ENCODE measurements around the gene JAKMIP1.

Gene JAKMIP1

GRCh38 chr4:5988086-5988845 is 212.1 kb downstream of the JAKMIP1 start:
- Histone ChIP-seq H3K36me3 (ENCODE audit: low read depth) (no peaks in the 10 kb centered on the region), H3K27ac (ENCODE audit: poor library complexity, severe bottlenecking) (no peak overlapping the region), H3K9me3 (ENCODE audit: severe bottlenecking) (peaks cover 5% of the 10 kb centered on the region), H3K4me1 (ENCODE audit: insufficient read depth, poor library complexity, severe bottlenecking) (no peaks in the 10 kb centered on the region), H3K27me3 (ENCODE audit: insufficient read depth, poor library complexity, severe bottlenecking) (no peaks in the 10 kb centered on the region), H3K4me3 (ENCODE audit: severe bottlenecking) (no peak overlapping the region)
- DNase-seq (ENCODE audit: low spot score) (no peak), ATAC-seq (ENCODE audit: low read depth) (peak; percentile 14; the same call in 2 of the 3 replicates)
- TF ChIP-seq, protein P1, sequence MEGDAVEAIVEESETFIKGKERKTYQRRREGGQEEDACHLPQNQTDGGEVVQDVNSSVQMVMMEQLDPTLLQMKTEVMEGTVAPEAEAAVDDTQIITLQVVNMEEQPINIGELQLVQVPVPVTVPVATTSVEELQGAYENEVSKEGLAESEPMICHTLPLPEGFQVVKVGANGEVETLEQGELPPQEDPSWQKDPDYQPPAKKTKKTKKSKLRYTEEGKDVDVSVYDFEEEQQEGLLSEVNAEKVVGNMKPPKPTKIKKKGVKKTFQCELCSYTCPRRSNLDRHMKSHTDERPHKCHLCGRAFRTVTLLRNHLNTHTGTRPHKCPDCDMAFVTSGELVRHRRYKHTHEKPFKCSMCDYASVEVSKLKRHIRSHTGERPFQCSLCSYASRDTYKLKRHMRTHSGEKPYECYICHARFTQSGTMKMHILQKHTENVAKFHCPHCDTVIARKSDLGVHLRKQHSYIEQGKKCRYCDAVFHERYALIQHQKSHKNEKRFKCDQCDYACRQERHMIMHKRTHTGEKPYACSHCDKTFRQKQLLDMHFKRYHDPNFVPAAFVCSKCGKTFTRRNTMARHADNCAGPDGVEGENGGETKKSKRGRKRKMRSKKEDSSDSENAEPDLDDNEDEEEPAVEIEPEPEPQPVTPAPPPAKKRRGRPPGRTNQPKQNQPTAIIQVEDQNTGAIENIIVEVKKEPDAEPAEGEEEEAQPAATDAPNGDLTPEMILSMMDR (IDR thresholded peaks at IDR 0.05; ENCODE audit: poor library complexity, severe bottlenecking), result no peak

DNA sequence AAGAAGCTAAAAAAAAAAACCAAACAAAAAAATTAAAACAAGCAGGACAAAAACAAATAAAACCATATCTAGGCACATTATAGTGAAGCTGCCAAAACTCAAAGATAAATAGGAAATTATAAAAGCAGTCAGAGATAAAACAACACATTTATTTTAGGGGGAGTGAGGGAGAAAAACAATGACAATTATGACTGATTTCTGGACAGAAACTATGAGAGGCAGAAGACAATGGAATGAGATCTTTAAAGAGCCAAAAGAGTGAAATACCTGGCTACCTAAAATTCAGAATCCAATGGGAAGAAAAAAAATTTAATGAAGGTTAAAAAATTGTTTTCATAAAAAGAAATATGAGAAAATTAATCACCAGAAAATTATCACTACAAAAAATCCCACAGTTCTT is 215.5 kb downstream of the JAKMIP1 start:
- H3K9me3 ChIP-seq (ENCODE audit: severe bottlenecking), result peaks cover 5% of the 10 kb centered on the region
- H3K27me3 ChIP-seq (ENCODE audit: insufficient read depth, poor library complexity, severe bottlenecking), result no peaks in the 10 kb centered on the region
- TF ChIP-seq, protein P1 (IDR thresholded peaks at IDR 0.05; ENCODE audit: poor library complexity, severe bottlenecking), result no peak
- no peak overlapping the region for H3K27ac ChIP-seq (ENCODE audit: poor library complexity, severe bottlenecking)
- H3K4me1 ChIP-seq (ENCODE audit: insufficient read depth, poor library complexity, severe bottlenecking), result no peaks in the 10 kb centered on the region
- no peak for DNase-seq (ENCODE audit: low spot score)
- ATAC-seq (ENCODE audit: low read depth), result no peak
- no peaks in the 10 kb centered on the region for H3K36me3 ChIP-seq (ENCODE audit: low read depth)
- no peak overlapping the region for H3K4me3 ChIP-seq (ENCODE audit: severe bottlenecking)

DNA sequence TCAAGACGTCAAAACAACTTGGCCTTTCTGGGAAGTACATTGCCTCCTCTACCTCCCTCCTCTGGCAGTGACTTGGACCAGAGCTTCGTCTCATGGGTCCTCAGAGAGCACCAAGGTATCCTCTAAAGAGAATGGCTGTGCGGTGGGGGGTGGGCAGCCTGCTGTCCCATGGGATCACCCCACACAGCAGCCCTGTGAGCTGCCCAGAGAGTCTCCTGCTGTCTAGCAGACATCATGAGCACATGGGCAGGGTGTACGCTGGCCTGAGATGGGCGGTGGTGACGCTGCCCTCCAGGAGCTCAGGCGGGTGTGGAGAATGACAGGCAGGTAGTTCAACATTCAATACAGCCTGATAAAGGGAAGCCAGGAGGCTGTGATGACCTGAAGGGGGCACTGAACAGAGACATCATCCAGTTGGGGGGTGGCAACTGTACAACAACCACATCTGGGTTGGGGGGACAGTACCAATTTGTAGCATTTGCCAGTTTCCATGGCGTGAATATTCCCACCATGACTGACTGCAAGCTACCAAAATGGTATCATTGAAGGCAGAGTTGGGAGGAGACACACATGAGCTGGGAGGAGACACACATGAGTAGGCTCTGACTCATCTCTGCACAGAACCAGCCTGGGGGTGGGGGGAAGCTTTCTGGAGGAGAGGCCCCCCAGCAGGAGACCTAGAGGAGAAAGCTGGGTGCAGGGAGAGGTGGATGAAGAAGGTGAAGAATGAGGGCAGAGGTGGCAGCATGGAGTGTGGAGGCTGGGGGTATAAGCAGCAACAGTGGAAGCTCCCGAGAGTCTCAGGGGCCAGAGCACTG is 218.0 kb downstream of the JAKMIP1 start:
- Histone ChIP-seq H3K27me3 (ENCODE audit: insufficient read depth, poor library complexity, severe bottlenecking) (peaks cover 15% of the 10 kb centered on the region), H3K27ac (ENCODE audit: poor library complexity, severe bottlenecking) (no peak overlapping the region), H3K4me3 (ENCODE audit: severe bottlenecking) (no peak overlapping the region), H3K9me3 (ENCODE audit: severe bottlenecking) (peaks cover 5% of the 10 kb centered on the region), H3K36me3 (ENCODE audit: low read depth) (no peaks in the 10 kb centered on the region), H3K4me1 (ENCODE audit: insufficient read depth, poor library complexity, severe bottlenecking) (no peaks in the 10 kb centered on the region)
- DNase-seq (ENCODE audit: low spot score) (peak; percentile 20), ATAC-seq (ENCODE audit: low read depth) (no peak)
- TF ChIP-seq, protein P1 (IDR thresholded peaks at IDR 0.05; ENCODE audit: poor library complexity, severe bottlenecking), result no peak

DNA sequence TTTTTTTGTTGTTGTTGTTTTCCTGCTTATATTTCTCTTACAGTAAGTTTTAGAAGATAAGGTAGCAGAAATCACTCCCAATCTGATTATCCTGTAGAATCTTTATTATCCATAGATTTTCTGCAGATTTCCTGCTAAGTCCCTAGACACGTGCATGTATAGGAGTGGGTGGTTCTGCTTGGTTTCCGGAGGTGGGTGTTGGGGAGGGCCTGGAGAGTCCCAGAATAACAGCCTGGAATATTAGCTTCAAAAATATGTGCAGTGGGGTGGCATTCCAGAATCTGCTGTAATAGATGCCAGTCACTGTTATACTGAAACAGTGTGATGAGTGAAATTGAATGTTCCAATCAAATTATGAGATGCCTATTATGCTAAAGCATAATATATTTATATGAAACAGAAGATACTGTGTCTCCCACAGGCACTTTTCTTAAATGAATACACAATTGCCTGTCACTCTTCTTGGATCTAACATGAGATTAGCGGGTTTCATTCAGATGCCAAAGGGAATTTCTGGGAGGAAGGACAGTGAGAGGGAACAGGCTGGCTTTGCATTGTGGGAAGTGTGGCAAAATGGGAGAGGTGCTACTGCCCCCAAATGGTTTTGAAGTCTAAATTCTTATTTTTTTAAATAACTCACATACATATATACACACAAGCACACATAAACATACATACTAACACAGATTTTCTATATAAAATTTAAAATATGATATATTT is 219.8 kb downstream of the JAKMIP1 start:
- no peaks in the 10 kb centered on the region for H3K4me1 ChIP-seq (ENCODE audit: insufficient read depth, poor library complexity, severe bottlenecking)
- H3K4me3 ChIP-seq (ENCODE audit: severe bottlenecking), result no peak overlapping the region
- H3K27ac ChIP-seq (ENCODE audit: poor library complexity, severe bottlenecking), result no peak overlapping the region
- TF ChIP-seq, protein P1 (IDR thresholded peaks at IDR 0.05; ENCODE audit: poor library complexity, severe bottlenecking), result no peak
- DNase-seq (ENCODE audit: low spot score), result no peak
- H3K36me3 ChIP-seq (ENCODE audit: low read depth), result no peaks in the 10 kb centered on the region
- peaks cover 16% of the 10 kb centered on the region for H3K27me3 ChIP-seq (ENCODE audit: insufficient read depth, poor library complexity, severe bottlenecking)
- H3K9me3 ChIP-seq (ENCODE audit: severe bottlenecking), result peaks cover 5% of the 10 kb centered on the region
- ATAC-seq (ENCODE audit: low read depth), result no peak
